ENCODE measurements around the gene NALCN.

DNA sequence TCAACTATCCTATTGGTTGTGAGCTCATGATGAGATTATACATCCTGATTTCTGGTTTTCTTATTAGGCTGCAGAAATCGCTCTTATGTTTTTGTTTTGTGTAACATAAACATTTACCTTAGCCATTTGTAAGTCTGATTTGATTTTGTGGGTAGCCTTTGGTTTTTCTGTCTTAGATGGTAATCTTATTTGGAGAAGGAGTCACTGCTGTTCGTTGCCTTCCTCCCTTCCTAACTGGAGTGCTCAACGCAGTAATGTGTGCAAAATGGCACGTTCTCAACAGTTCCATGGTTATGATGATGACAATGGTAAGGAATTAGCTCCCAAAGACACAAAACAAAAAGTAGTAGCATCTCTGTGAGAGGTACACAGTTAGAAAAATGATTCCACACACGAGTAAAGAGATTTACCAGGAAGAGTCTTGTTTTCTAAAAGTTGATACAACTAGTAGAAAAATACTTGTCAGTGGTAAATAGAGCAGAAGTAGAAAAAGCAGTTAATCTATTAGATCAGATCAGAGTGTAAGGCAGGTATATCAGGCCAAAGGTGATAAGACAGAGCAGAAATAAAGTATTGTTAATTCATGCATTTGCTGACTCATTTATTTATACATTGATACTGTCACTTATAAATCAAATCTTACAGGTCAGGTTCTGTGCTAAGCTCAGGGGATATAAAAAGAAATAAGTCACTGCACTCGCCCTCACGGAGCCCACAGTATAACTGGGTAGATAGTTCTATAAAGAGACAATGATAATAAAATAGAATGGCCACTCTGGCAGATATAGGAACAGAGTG, 270.0 kb downstream of the NALCN start:
- no peak for TF ChIP-seq CTCF (IDR thresholded peaks at IDR 0.05; ENCODE audit: insufficient read depth, low read length, poor library complexity, severe bottlenecking)
- TF ChIP-seq EZH2phosphoT487 (conservative IDR thresholded peaks at IDR 0.05; ENCODE audit: low read length): no peak

Measured in SU-DHL-6 (cell line).